Testis (tissue), 3 donors: ENCODE data around the gene DONSON. TPM values are rescaled to one million over a fixed set of nuclear protein-coding genes. Genes with fewer than 3 reads are reported as not detected.

Source experiments
- DNase-seq: peaks from one replicate; pipeline ENCODE4 v3.0.0-alpha.2; 2019
- H3K27ac ChIP-seq, 2 donors: fragments of 200-600 bp; sonication (generic); one replicate each; pipeline ENCODE4 v1.5.1; 2019
- H3K27me3 ChIP-seq: fragments of 200-600 bp; sonication (generic); one replicate; pipeline ENCODE4 v1.5.1; 2019
- H3K36me3 ChIP-seq: fragments of 200-600 bp; sonication (generic); one replicate; pipeline ENCODE4 v1.5.1; 2017; ENCODE audit warnings: low read depth; ENCODE audit errors: missing control alignments
- H3K4me1 ChIP-seq: fragments of 200-600 bp; sonication (generic); one replicate; pipeline ENCODE4 v1.5.1; 2019
- H3K4me3 ChIP-seq, 2 donors: fragments of 200-600 bp; sonication (generic); one replicate each; pipeline ENCODE4 v1.5.1; 2017 to 2019
- H3K9me3 ChIP-seq: fragments of 200-600 bp; sonication (generic); one replicate; pipeline ENCODE4 v1.5.1; 2017
- CTCF ChIP-seq, 3 experiments: fragments of 450-650 bp in 2 of 3; fragments of 200-600 bp in 1 of 3; sonication (generic) in 1 of 3; IDR thresholded peaks; one replicate each; pipeline ENCODE4 v1.5.1; 2016 to 2019; ENCODE audit warnings: antibody characterized with exemption in 3 of 3, mild to moderate bottlenecking in 2 of 3, moderate library complexity in 1 of 3
- POLR2A ChIP-seq: fragments of 450-650 bp; IDR thresholded peaks from one replicate; pipeline ENCODE4 v1.6.1; 2017; ENCODE audit warnings: antibody characterized with exemption, mild to moderate bottlenecking, moderate library complexity
- WGBS, 2 donors: methylation state at CpG; one replicate each; pipeline ENCODE4 v1.1.5; 2018; 5-methylcytosine and 5-hydroxymethylcytosine counted together
- intact Hi-C: fragments of 100-400 bp; cut with DNase I; formaldehyde crosslinking; loops from one replicate; pipeline ENCODE4 v1.15.1; 2023; ENCODE audit warnings: low total_unique reads
- polyA plus RNA-seq: library from polyadenylated mRNA; stranded (reverse); fragments of 350-450 nt; fragmentation: Illumina TruSeq; extraction: RNeasy Lipid Tissue Mini Kit (QIAGEN cat#74804); gene quantifications from one replicate; pipeline ENCODE4 v1.2.3, GENCODE V29; 2014; ENCODE audit warnings: low read depth, low replicate concordance; ENCODE audit not compliant: insufficient read depth
- total RNA-seq, 2 donors: library from RNA; depleted of rRNA; stranded (reverse); fragments of >200 nt; gene quantifications; one replicate each; pipeline ENCODE4 v1.2.3, GENCODE V29; 2016

DONSON gene
- total and polyA plus RNA-seq, 3 donors from 2014 or later: 34.4 to 66.1 (median 46.9) TPM

GRCh38 chr21:33540711-33541104, 47.8 kb downstream of the DONSON start:
- Histone ChIP-seq H3K36me3 (no peaks in the 10 kb centered on the region), H3K4me1 (peaks cover 6% of the 10 kb centered on the region), H3K27me3 (no peaks in the 10 kb centered on the region), H3K27ac (peak overlapping the region; percentile 97 to 99), H3K9me3 (no peaks in the 10 kb centered on the region), H3K4me3 (peak overlapping the region; percentile 81 to 93)
- WGBS, 2 donors: 57 to 59% methylated on average over 3 of the region's 3 CpGs
- intact Hi-C loops: no loop called here
- TF ChIP-seq CTCF (IDR thresholded peaks at IDR 0.05) (no peak), POLR2A (no peak)
- DNase-seq: no peak

- no peak overlapping the region for H3K27ac ChIP-seq
- H3K27me3 ChIP-seq: no peaks in the 10 kb centered on the region
- no peak for DNase-seq
- intact Hi-C loops: no loop called here
- H3K9me3 ChIP-seq: no peaks in the 10 kb centered on the region
- peaks cover 6% of the 10 kb centered on the region for H3K4me1 ChIP-seq
- H3K4me3 ChIP-seq: no peak overlapping the region
- TF ChIP-seq POLR2A (no peak), CTCF (IDR thresholded peaks at IDR 0.05) (no peak)
- WGBS, 2 donors: 77 to 82% methylated on average over 4 of the region's 4 CpGs
- no peaks in the 10 kb centered on the region for H3K36me3 ChIP-seq
These were observed 48.9 kb downstream of the DONSON start for GRCh38 chr21:33539616-33540015.

GRCh38 chr21:33537212-33537611, 51.3 kb downstream of the DONSON start:
- intact Hi-C loops: no loop called here

GRCh38 chr21:33531007-33531406, 57.5 kb downstream of the DONSON start:
- no peak for DNase-seq
- 89 to 91% methylated on average over 3 of the region's 3 CpGs for WGBS, 2 donors
- H3K9me3 ChIP-seq: no peaks in the 10 kb centered on the region
- no peak for TF ChIP-seq CTCF (IDR thresholded peaks at IDR 0.05)
- no peak for TF ChIP-seq POLR2A
- intact Hi-C loops: no loop called here
- no peaks in the 10 kb centered on the region for H3K4me1 ChIP-seq
- no peak overlapping the region for H3K27ac ChIP-seq
- no peaks in the 10 kb centered on the region for H3K36me3 ChIP-seq
- no peak overlapping the region for H3K4me3 ChIP-seq
- H3K27me3 ChIP-seq: no peaks in the 10 kb centered on the region

More at GRCh38 chr21:33537212-33537611, 51.3 kb downstream of the DONSON start:
- Histone ChIP-seq H3K27ac (no peak overlapping the region), H3K36me3 (no peaks in the 10 kb centered on the region), H3K4me1 (peaks cover 6% of the 10 kb centered on the region), H3K9me3 (no peaks in the 10 kb centered on the region), H3K4me3 (no peak overlapping the region), H3K27me3 (no peaks in the 10 kb centered on the region)
- 87 to 92% methylated on average over 2 of the region's 2 CpGs for WGBS, 2 donors
- DNase-seq: no peak
- no peak for TF ChIP-seq CTCF (IDR thresholded peaks at IDR 0.05)

Other genes with a start within 250 kb of the DONSON start
- gene IFNGR2, start 185.3 kb downstream of the DONSON start, total RNA-seq: 100 to 1,000 TPM in 1 of 2 donors, 10 to 100 TPM in 1; 87.6 to 108 TPM
- gene IFNGR2, start 185.3 kb downstream of the DONSON start, polyA plus RNA-seq: 91.9 TPM
- 100 to 1,000 TPM in 1 of 2 donors, 10 to 100 TPM in 1; 57.8 to 115 TPM for gene TMEM50B, start 108.7 kb downstream of the DONSON start, total RNA-seq
- gene TMEM50B, start 108.7 kb downstream of the DONSON start, polyA plus RNA-seq: 70.6 TPM
- 1 to 10 TPM; 7.3 to 9.3 TPM for gene DNAJC28, start 97.0 kb downstream of the DONSON start, total RNA-seq
- 9.3 TPM for gene DNAJC28, start 97.0 kb downstream of the DONSON start, polyA plus RNA-seq
- gene GART, start 46.6 kb downstream of the DONSON start, total RNA-seq: 100 to 1,000 TPM; 143 TPM
- 85.8 TPM for gene GART, start 46.6 kb downstream of the DONSON start, polyA plus RNA-seq
- 100 to 1,000 TPM; 310 to 377 TPM for gene SON, start 45.6 kb downstream of the DONSON start, total RNA-seq
- 186 TPM for gene SON, start 45.6 kb downstream of the DONSON start, polyA plus RNA-seq
- gene CRYZL1, start 53.1 kb upstream of the DONSON start, total RNA-seq: 10 to 100 TPM; 40.6 to 73.2 TPM
- 75.7 TPM for gene CRYZL1, start 53.1 kb upstream of the DONSON start, polyA plus RNA-seq
- 10 to 100 TPM; 48.4 to 56.6 TPM for gene ITSN1, start 53.8 kb upstream of the DONSON start, total RNA-seq
- gene ITSN1, start 53.8 kb upstream of the DONSON start, polyA plus RNA-seq: 20.0 TPM